GM18519 (cell line): Measurements from ENCODE around the gene MED12L.
A peak's percentile ranks its signal among the peaks of the same experiment; 100 is the strongest.

Source experiments
- ATAC-seq: cut with Tn5 transposase; IDR thresholded peaks from one replicate; pipeline ENCODE4 v1.9.1; 2021; ENCODE audit warnings: mild to moderate bottlenecking, moderate library complexity; ENCODE audit not compliant: unreplicated experiment, low FRiP score

MED12L gene

DNA sequence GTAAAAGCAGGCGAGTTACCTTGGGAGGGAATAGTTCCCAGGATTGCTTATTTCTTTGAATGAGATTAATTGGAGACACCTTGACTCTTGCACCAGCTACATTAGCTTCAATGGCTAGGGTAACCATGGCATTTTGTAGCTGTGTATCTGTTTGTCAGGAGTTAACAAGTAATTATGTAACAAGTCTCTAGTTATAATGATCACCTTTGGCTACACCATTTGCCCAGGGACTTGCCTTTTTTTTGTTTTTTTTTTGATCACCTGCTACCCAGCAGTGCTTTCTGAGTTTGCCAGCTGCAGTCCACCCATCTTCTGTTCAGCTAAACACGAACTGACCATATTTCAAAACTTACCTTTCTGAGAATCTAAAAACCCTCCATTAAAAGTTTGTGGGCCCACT, 2.2 kb downstream of the MED12L start:
- no peak for ATAC-seq

DNA sequence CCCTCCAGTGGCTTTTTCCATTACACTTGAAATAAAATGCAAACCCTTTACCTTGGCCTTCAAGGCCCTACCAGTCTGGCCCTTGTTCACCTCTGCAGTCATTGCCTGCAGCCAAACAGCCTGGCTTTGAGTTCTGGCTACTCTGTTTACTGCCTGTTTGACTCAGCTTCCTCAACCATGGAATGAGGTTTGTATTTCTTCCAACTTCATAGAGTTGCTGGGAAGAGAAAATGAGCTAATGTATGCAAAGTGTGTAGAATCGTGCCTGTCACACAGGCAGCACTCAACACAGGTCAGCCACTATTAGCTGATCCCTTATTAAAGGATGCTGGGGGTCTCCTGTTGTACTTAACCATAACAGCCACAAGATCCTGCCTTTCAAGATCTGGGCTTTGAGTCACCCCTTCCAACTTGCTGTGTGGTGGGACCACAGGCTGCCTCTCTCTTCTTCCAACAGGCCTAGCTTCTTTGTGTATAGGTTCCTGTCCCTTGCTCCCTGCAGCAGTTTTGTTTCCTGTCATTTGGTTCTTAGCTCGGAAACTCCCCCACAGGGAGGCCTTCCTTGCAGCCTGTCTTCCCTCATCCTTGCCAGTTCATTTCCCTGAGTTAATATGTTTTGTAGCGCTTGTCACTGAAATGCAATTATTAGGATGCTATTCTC, 6.4 kb downstream of the MED12L start:
- ATAC-seq = no peak

DNA sequence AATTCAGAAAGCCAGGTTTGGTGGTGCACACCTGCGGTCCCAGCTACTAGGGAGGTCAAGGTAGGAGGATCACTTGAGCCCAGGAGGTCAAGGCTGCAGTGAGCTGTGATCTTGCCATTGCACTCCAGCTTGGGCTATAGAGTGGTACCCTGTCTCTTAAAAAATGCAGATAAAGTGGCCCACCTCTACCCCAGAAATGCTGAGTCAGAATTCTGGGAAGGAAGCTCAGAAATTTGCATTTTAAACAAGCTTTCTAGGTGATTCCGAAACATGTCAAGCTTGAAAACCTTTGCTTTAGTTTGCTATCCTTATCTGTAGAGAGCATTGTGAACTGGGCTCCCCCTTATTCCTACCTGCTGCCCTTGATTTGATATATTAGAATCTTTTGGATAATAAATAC, 7.7 kb downstream of the MED12L start:
- ATAC-seq = no peak

DNA sequence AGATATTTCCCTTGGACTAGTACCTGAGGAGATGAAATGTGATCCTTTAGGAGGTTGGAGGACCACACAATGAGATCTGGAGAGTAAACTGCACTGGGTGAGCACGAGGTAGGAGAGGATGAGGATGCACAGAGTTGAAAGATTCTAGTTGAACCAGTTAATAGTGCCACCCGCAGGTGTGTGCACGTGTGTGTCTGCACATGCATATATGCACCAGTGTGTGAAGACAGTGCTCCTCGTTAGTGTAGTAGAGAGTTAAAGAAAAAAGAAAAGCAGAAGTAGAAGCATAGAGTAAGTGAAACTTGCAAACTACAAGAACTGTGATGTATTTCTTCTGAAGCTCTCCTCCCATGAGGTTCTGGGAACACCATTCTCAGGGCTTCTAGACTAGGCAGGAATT, 8.4 kb downstream of the MED12L start:
- peak; percentile 83 for ATAC-seq

DNA sequence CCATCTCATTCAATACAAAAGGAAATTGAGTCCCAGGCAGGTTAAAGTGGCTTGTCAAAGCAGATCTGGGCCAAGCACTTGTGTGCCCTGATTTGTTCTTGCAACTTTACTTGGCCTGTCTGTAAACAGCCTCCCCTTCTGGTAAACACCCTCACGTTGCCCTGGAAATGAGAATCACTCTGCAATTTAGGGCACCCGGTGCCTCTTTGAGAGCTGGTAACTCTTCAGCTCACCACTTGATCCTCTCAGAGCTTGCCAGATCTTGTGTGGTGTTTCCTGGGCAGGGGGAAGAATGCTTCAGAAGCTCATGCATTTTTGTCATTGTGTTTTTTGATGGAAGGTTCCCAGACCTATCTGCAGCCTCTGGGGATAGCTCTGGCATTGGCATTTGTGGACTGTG, 11.3 kb downstream of the MED12L start:
- ATAC-seq = no peak

DNA sequence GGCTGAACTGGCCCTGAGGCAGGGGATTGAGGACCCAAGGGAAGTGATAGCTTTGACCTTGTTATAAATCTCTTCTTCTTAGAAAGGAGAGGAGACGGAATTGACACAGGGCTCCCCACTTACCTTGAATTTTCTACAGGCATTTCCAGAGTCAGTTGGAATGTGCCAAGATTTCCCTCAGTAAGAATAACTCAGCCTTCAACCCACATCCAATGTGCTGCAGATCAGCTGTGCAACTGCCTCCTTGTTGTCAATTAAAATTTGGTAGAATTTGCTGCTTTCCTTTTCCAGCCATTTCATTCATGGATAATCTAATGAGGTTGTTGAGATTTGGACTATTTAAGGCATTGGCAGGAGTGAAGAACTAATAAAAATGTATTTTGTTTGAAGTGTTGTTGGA, 14.6 kb downstream of the MED12L start:
- no peak for ATAC-seq

DNA sequence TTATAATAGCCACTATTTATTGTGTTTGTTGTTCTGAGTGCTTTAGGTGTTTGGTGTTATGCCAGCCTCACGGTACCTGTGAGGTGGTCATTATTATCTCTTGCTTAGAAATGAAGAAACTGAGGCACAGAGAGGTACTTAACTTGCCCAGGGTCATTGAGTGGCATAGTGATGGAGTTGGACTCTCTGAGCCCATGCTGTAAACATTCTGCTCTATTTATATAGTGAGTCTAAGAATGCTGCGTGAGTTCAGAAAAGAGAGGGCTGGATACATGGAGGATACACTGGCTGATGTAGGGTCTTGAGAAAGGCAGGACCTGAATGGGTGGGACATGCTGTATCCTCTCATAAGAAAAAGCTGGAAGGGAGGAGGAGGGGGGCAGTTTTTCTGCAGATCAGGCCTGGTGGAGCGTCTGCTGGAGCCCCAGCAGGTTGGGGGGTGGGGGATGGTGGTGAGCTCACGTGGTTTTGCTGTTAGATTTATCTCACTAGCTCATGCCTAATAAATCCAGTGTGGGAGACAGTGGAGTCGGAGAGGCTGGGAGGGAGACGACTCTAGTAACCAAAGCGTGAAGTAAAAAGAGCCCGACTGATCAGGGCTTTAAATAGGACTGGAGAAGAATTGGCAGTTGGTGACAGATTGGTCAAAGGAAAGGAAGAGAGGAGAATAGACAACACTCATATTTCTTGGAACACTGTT, 16.0 kb downstream of the MED12L start:
- no peak for ATAC-seq

DNA sequence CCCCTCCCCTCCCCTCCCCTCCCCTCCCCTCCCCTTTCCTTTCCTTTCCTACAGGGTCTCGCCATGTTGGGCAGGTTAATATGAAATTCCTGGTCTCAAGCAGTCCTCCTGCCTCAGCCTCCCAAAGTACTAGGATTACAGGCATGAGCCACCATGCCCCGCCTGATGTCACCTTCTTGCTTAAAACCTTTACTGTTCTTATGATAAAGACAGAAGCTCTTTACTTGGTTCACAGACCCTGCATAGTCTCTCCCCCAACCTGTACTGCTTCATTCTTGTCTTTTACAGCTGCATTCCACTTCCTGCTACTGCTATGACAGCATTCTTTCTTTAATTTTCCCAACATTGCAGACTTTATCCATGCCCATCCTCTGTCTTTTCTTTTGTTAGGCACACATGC, 20.8 kb downstream of the MED12L start:
- ATAC-seq = no peak

DNA sequence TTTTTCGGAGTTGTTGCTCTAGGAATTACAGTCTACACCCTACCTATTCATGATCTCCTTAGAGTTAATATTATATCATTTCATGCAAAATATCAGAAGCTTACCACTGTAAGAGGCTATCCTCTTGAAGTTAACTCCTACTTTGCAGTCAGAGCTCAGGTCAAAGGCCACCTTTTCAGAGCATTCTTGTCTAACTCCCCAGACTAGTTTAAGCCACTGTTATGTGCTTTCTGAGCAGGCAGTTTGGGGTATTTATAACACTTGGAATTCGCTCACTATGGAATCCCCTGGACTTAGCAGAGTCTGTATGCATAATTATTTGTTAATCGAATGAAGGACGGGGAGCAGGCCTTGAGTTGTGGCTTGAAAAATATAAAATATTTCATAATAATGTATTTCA, 21.7 kb downstream of the MED12L start:
- no peak for ATAC-seq

DNA sequence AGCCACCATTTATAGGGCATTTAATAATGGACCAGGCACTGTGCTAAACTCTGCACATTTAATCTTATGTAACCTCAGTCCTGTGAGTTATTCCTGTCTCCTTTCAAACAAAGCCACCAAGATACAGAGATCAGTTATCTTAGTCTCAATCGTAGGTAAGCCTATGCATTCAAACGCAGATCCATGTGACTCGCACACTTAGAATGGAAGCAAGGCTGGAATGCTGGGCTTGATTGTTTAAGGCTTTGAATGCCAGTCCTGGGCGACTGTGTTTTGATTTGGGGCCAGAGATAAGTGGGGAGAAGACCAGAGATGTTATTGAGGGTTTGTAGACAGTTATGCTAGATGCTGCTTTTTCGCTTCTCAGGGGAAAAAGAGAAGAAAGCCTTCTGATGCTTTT, 22.2 kb downstream of the MED12L start:
- no peak for ATAC-seq

DNA sequence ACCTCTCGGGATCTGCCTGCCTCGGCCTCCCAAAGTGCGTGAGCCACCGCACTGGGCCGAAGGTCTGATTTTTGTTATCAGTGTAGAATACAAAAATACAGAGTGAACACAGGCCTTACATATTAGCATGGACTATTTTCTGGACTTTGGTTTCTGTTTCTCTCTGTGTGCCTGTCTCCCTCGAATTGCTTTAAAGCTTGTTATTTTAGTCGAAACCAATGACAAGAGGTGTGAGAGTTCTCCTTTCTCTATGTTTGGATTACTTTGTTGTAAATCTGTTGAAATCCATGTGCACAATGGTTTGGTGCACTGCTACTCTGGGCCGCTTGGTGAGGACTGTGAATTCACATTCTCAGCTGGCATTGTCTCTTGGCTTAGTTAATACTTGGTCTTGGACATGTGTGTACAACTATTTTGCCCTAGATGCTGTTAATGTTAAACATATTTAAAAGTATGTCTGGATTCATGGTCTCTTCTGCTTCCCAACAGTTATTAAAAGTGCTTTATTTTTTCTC, 23.9 kb downstream of the MED12L start:
- ATAC-seq = no peak

DNA sequence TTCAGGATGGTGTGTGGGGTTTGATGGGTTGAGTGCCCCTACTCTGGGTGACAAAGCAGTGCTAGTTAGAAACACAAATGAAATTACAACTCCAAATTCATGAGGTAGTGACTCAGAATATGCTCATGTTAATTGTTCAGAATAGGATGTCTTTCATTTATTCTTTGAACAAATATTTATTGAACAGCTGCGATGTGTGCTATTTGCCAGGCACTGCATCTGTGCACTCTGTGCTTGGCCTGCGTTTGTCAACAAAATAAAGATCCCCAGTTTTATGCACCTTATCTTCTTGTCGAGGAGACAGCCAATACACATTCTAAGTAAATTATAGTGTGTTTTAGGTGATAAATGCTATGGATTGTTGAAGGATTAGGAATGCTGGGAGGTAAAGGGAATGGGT, 27.3 kb downstream of the MED12L start:
- ATAC-seq = no peak

DNA sequence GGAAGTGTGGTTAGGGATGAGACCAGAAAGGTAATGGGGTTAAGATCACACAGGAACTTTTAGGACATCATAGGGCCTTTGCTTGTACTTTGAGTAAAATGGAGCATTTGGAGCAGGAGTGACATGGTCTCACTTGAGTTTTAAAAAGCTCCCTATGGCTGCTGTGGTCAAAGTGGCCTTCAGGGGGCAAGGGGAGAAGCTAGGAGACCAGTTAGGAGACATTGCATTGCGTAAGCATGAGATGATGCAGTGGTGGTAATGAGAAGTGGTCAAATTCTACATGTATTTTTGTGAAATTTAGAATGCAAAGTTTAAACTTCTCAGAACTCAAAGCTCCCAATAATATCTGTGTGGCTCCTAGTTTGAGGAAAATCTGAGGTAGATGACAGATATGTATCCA, 27.9 kb downstream of the MED12L start:
- no peak for ATAC-seq

DNA sequence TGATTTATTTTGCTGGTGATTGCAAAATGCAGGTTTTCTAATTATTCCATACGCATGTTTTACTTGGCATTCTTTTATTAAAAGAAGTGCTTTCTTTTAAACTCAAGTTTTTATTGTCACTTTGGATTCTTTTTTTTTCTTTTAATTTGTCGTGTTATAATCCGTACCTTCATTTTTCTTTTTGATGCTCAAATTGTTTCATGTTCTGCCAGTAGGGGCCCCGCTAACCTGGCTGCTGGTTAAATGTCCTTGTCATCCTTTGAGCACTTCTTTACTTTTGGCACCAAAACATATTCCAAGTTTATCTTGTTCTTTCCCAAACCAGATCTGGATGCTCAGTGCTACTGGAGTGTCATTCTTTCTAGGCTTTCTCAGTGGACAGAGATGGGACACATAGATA, 31.6 kb downstream of the MED12L start:
- ATAC-seq = no peak

DNA sequence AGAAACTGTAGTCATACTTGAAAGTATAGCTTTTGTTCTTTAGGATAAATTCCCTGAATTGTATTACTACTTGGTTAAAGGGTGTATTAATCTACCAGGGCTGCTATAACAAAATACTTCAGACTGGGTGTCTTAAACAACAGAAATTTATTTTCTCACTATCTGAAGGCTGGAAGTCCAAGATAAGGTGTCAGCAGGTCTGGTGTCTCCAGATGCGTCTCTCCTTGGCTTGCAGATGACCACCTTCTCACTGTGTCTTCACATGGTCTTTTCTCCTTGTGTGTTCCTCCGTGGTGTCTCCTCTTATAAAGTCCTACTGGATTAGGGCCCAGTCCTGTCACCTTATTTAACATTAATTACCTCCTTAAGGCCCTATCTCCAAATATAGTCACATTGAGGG, 33.7 kb downstream of the MED12L start:
- no peak for ATAC-seq

DNA sequence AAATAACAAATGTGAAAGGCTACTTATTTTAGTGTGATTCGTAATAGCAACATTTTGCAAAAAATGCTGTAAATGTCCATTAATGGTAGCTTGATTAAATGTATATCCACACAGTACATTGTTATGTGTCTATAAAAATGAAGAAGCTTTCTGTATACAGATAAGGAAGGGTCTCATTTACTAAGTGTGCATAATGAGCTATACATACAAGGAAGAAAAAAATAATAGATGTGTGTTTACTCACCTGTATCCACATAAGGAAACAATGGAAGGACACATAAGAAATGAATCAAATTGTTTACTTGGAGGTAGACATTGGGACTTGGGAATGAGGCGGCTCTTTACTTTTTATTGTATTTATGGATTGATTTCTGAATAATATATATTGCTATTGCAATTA, 34.9 kb downstream of the MED12L start:
- ATAC-seq = no peak

DNA sequence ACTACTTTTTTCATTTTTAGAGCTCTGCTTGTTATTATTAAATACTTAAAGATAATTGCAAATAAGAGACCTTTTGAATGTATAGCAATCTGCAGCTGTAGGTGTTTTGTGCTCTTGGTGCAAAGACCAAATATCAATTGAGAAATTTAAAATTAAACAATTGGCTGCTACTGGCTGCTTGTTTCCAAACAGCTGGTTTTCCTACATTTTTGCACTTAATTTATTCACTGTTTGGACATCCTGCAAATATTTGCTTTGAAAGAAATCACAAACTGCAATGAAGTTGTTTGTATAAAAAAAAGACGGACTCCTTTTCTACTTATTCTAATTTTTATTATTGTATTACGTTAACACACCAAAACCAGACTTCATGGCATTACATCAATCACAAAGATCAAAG, 35.6 kb downstream of the MED12L start:
- ATAC-seq = no peak

DNA sequence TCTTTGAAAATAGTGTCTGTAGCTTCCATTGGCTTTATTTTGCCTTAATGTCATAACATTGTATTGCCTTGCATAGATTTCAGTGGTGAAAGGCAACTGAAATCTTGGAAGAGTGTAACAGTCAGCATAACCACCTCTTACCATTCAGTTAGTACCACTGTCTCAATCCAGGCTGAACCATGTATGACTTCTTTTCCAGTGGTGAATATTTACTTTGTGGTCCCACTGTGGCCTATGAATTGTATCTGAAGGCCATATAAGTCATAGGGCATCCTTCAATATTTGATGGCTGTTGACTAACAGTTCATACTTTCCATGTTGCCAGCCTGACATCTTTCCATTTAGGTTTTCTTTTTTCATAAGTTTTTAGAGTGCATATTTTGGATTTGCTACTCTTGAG, 38.4 kb downstream of the MED12L start:
- ATAC-seq = no peak

DNA sequence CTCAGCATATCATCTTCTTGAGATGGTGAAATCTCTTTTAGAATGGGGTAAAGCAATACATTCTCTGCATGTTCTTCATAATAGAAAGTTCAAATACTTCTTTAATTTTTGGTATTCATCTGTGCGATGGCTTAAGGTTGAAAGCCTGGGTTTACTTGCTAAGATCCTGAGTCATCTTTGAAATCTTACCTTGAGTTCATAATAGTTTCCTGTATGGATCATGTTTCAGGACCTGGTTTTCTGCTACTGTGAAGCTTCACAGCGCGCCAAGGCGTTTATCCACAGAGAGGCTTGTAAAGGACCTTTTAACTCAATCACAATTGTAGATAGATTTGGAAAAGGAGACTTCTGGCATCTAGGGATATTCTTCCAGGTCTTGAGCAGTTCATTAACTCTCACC, 39.0 kb downstream of the MED12L start:
- ATAC-seq = no peak

DNA sequence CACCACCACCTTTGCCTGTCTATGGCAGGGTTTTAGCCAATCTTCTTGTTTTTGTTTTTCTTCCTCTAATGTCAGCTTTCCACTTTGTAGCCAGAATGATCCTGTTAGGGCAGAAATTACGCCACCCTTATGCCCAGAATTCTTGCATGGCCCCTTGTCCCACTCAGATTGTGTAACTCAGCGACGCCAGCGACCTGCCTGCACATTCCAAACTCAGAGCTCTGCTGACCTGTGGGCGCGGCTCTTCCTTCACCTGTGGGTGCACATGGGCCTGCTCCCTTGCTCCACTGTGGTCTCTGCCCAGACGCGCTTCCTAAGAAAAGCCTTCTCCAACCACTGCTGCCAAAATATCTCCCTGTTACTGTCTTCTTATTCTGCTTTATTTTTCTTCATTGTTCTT, 45.0 kb downstream of the MED12L start:
- ATAC-seq = no peak

DNA sequence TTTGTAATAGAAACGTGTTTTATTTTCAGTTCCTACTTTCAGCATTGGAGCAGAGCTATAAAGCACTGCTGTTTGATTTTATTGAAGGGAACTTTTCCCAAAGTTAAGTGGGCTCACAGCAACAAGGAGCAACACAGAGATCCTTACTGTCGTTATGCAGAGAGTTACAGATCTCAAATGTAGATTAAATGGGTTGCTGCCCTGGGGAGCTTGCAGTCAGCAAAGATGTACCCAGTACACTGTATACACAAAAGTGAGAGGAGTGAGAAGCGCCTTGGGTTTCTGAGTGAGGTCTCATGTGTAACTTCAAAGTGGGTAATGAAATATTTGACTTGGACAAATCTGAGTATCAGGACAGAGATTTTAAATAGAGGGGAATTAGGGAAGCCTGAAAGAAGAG, 47.7 kb downstream of the MED12L start:
- ATAC-seq = no peak

DNA sequence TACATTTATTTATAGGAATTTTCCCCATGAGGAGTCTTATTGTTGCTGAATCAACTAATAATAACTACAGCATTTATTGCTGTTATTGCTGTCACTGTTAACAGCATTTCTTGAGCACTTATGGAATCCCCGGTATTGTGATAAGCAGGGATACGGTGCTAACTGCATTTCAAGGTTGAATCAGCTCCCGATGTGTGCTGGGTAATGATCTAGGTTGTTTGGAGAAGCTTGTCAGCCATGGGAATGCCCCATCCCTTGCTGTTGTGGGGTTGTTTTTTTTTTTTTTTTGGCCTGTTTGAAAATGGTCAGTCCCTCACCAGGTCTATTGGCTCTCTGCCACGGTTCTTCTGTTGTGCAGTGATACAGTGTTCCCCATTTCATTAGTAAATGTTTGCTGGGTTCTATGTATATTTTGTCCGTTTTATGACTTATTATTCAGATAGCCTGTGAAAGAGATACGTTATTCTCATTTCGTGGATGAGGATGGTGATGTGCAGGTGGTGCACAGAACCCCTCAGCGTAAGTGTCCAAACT, 48.5 kb downstream of the MED12L start:
- ATAC-seq = no peak
